Head of caudate nucleus (tissue), 42 donors: ENCODE measurements around the gene ABCA3.
"Not testable (repeated sequence)": the region's sequence is repeated elsewhere in the genome, so short reads cannot be mapped to it uniquely, and the experiment has no call there.

ENCODE experiments used
- DNase-seq, 42 donors: peaks; one replicate each; pipeline versions ENCODE4 v3.0.0 to v3.0.0-alpha.2; 2020 to 2021; ENCODE audit warnings: mixed read lengths in 7 of 42
- intact Hi-C: fragments of 100-400 bp; cut with DNase I; formaldehyde crosslinking; loops from one replicate; pipeline ENCODE4 v1.15.0; 2022

The ABCA3 gene

GRCh38 chr16:2270070-2270462 lies 70.5 kb downstream of the ABCA3 start:
- no peak for DNase-seq
- intact Hi-C loops, result no loop called here

GRCh38 chr16:2267913-2268666 lies 72.4 kb downstream of the ABCA3 start, which contains the start of gene RNPS1:
Gene RNPS1, minus strand, starts transcription at chr16:2268126. Its CDS starts 3,483 bp downstream, at chr16:2264643.
- peak; percentile 84 to 98 (median 96) for DNase-seq
- intact Hi-C loops, result no loop called here

- peak in 5 of 42 donors; percentile 12 to 84 (median 81) for DNase-seq
- intact Hi-C loops, result not testable (repeated sequence)
Observed at GRCh38 chr16:2267505-2267912, 73.0 kb downstream of the ABCA3 start.

- intact Hi-C loops, DNase-seq: not testable (repeated sequence)
Observed at GRCh38 chr16:2266887-2267286, 73.6 kb downstream of the ABCA3 start.

- DNase-seq, intact Hi-C loops: not testable (repeated sequence)
Observed at GRCh38 chr16:2263026-2263425, 77.5 kb downstream of the ABCA3 start.

GRCh38 chr16:2260250-2260649 lies 80.3 kb downstream of the ABCA3 start:
- DNase-seq, result no peak
- intact Hi-C loops, result no loop called here

- DNase-seq, intact Hi-C loops: not testable (repeated sequence)
Observed at GRCh38 chr16:2258530-2258929, 82.0 kb downstream of the ABCA3 start.

GRCh38 chr16:2257726-2258125 lies 82.8 kb downstream of the ABCA3 start:
- intact Hi-C loops, result no loop called here
- DNase-seq, result no peak

GRCh38 chr16:2256531-2257140 lies 83.9 kb downstream of the ABCA3 start:
- intact Hi-C loops, result no loop called here
- no peak for DNase-seq

- intact Hi-C loops, result no loop called here
Observed at GRCh38 chr16:2253293-2253692, 87.2 kb downstream of the ABCA3 start.

GRCh38 chr16:2252806-2253148 lies 87.8 kb downstream of the ABCA3 start:
- no peak for DNase-seq
- intact Hi-C loops, result no loop called here

More at GRCh38 chr16:2253293-2253692, 87.2 kb downstream of the ABCA3 start:
- no peak for DNase-seq

- peak; percentile 79 to 98 (median 93) for DNase-seq
- intact Hi-C loops, result no loop called here
Observed at GRCh38 chr16:2251296-2252111, 89.0 kb downstream of the ABCA3 start, which contains the start of gene ECI1. Gene ECI1, minus strand, starts transcription at chr16:2251587. Its CDS starts 21 bp downstream, at chr16:2251566.

- DNase-seq, result no peak
Observed at GRCh38 chr16:2250652-2251295, 89.8 kb downstream of the ABCA3 start.

GRCh38 chr16:2246301-2246885 lies 94.1 kb downstream of the ABCA3 start:
- no peak for DNase-seq
- intact Hi-C loops, result no loop called here

More at GRCh38 chr16:2250652-2251295, 89.8 kb downstream of the ABCA3 start:
- intact Hi-C loops, result no loop called here

GRCh38 chr16:2244926-2245795 lies 95.4 kb downstream of the ABCA3 start:
- intact Hi-C loops, result no loop called here

GRCh38 chr16:2244301-2244700 lies 96.2 kb downstream of the ABCA3 start:
- intact Hi-C loops, result no loop called here
- no peak for DNase-seq

More at GRCh38 chr16:2244926-2245795, 95.4 kb downstream of the ABCA3 start:
- no peak for DNase-seq

GRCh38 chr16:2243781-2244180 lies 96.7 kb downstream of the ABCA3 start:
- DNase-seq, result no peak
- intact Hi-C loops, result no loop called here

- intact Hi-C loops, result no loop called here
- no peak for DNase-seq
Observed at GRCh38 chr16:2243031-2243528, 97.4 kb downstream of the ABCA3 start.
